H1 (cell line): Measurements from ENCODE around the gene NR2F1-AS1. TPM values are rescaled to one million over a fixed set of nuclear protein-coding genes. Genes with fewer than 3 reads are reported as not detected.

ENCODE experiments used
- BCL11A ChIP-seq, 2 experiments: IDR thresholded peaks; one replicate each; pipeline ENCODE4 v1.6.1; 2011; ENCODE audit warnings: low read depth in 2 of 2, low read length in 2 of 2, mild to moderate bottlenecking in 2 of 2
- CBX8 ChIP-seq: fragments of 300-800, 300-1000 bp; sonication (generic); IDR thresholded peaks from 2 replicates; pipeline ENCODE4 v1.7.1; 2016; ENCODE audit warnings: low read depth, low read length, borderline replicate concordance
- CTBP2 ChIP-seq: IDR thresholded peaks from 2 replicates; pipeline ENCODE4 v1.7.0; 2011; ENCODE audit warnings: borderline replicate concordance, mild to moderate bottlenecking, moderate library complexity, mixed read lengths, low read length; ENCODE audit not compliant: insufficient read depth, insufficient read length
- EGR1 ChIP-seq: IDR thresholded peaks from 2 replicates; pipeline ENCODE4 v1.6.1; 2011; ENCODE audit warnings: low read depth, low read length, borderline replicate concordance
- EP300 ChIP-seq, 2 experiments: IDR thresholded peaks; 1 replicate in 1 of 2; 2 replicates in 1 of 2; pipeline ENCODE4 v1.6.1; 2011 to 2012; ENCODE audit warnings: low read depth in 2 of 2, low read length in 2 of 2, mild to moderate bottlenecking in 2 of 2, borderline replicate concordance in 1 of 2, inconsistent platforms in 1 of 2, moderate library complexity in 1 of 2
- GABPA ChIP-seq: IDR thresholded peaks from 2 replicates; pipeline ENCODE4 v1.6.1; 2011; ENCODE audit warnings: mild to moderate bottlenecking, low read length, moderate library complexity, borderline replicate concordance; ENCODE audit not compliant: insufficient read depth
- KDM1A ChIP-seq: fragments of 200-600, 300-600 bp; sonication (generic); IDR thresholded peaks from 2 replicates; pipeline ENCODE4 v1.7.1; 2016; ENCODE audit warnings: mild to moderate bottlenecking, low read length, borderline replicate concordance
- MAFK ChIP-seq: IDR thresholded peaks from 2 replicates; pipeline ENCODE4 v1.6.1; 2012; ENCODE audit warnings: low read depth, mild to moderate bottlenecking, improper control_type of control experiment, low read length
- PHF8 ChIP-seq: fragments of 200-600 bp; sonication (generic); conservative IDR thresholded peaks from 2 replicates; pipeline ENCODE4 v1.7.1; 2012; ENCODE audit warnings: low read depth, mild to moderate bottlenecking, inconsistent platforms, low read length, moderate library complexity
- POLR2A ChIP-seq, 2 experiments: IDR thresholded peaks; 1 replicate in 1 of 2; 2 replicates in 1 of 2; pipeline ENCODE4 v1.6.1; 2011; ENCODE audit warnings: low read depth in 2 of 2, low read length in 2 of 2, mild to moderate bottlenecking in 2 of 2; ENCODE audit errors: control extremely low read depth in 1 of 2
- RBBP5 ChIP-seq: IDR thresholded peaks from 2 replicates; pipeline ENCODE4 v1.7.1; 2012; ENCODE audit warnings: low read depth, mild to moderate bottlenecking, inconsistent platforms, low read length, moderate library complexity, borderline replicate concordance
- RFX5 ChIP-seq: IDR thresholded peaks from 2 replicates; pipeline ENCODE4 v1.6.1; 2011; ENCODE audit warnings: low read depth, low read length, improper control_type of control experiment, borderline replicate concordance
- SIN3A ChIP-seq, 2 experiments: IDR thresholded peaks in 1 of 2; conservative IDR thresholded peaks in 1 of 2; 2 replicates each; pipeline ENCODE4 v1.6.1; 2011 to 2012; ENCODE audit warnings: low read length in 2 of 2, improper control_type of control experiment in 1 of 2, low read depth in 1 of 2, mild to moderate bottlenecking in 1 of 2
- SIX5 ChIP-seq: IDR thresholded peaks from 2 replicates; pipeline ENCODE4 v1.6.1; 2011; ENCODE audit warnings: mild to moderate bottlenecking, low read depth, low read length
- SP2 ChIP-seq: IDR thresholded peaks from 2 replicates; pipeline ENCODE4 v1.6.1; 2012; ENCODE audit warnings: mild to moderate bottlenecking, low read length, inconsistent platforms
- SP4 ChIP-seq: IDR thresholded peaks from 2 replicates; pipeline ENCODE4 v1.6.1; 2012; ENCODE audit warnings: low read length, inconsistent platforms
- SUZ12 ChIP-seq: fragments of 200-600 bp; sonication (generic); IDR thresholded peaks from 2 replicates; pipeline ENCODE4 v1.6.1; 2012; ENCODE audit warnings: mild to moderate bottlenecking, inconsistent platforms, low read length, moderate library complexity, mixed read lengths
- TBP ChIP-seq: IDR thresholded peaks from 2 replicates; pipeline ENCODE4 v1.6.1; 2011; ENCODE audit warnings: low read depth, low read length, improper control_type of control experiment
- TEAD4 ChIP-seq: IDR thresholded peaks from 2 replicates; pipeline ENCODE4 v1.6.1; 2012; ENCODE audit warnings: low read depth, low read length, inconsistent platforms, mixed read lengths
- polyA plus RNA-seq, 7 experiments: library from polyadenylated mRNA; depleted of rRNA in 3 of 7; stranded (reverse) in 5 of 7; unstranded in 2 of 7; fragments of >200 nt in 5 of 7; fragments of 200-250 nt in 2 of 7; gene quantifications; 1 replicate in 5 of 7; 2 replicates in 1 of 7; 4 replicates in 1 of 7; pipeline versions ENCODE4 v1.2.1 to v1.2.3, GENCODE V29; 2011 to 2013; ENCODE audit warnings: missing spikeins in 2 of 7, mixed read lengths in 2 of 7
- total RNA-seq: library from RNA; stranded (reverse); fragmentation: NEBNext Ultra II Directional; extraction: Animal tissue kit (Norgen Biotek cat#: 25700); gene quantifications from 2 replicates; pipeline ENCODE4 v1.2.1, GENCODE V29; 2021
- TF ChIP-seq, protein P1 (sequence below), 3 experiments: IDR thresholded peaks; 1 replicate in 2 of 3; 2 replicates in 1 of 3; pipeline versions ENCODE4 v1.5.1 to v1.6.1; 2011; ENCODE audit warnings: low read length in 3 of 3, mild to moderate bottlenecking in 3 of 3, inconsistent platforms in 2 of 3, low read depth in 1 of 3, moderate library complexity in 1 of 3; ENCODE audit not compliant: insufficient read depth in 1 of 3; ENCODE audit errors: control extremely low read depth in 1 of 3
- TF ChIP-seq, protein P2 (sequence below): IDR thresholded peaks from 2 replicates; pipeline ENCODE4 v1.6.1; 2012; ENCODE audit warnings: inconsistent platforms

The NR2F1-AS1 gene
- total and polyA plus RNA-seq, 2 of the 8 experiments (the other 6 are each of a cell fraction or from before 2014, with no cell fraction given): 1.6 to 5.6 TPM

DNA sequence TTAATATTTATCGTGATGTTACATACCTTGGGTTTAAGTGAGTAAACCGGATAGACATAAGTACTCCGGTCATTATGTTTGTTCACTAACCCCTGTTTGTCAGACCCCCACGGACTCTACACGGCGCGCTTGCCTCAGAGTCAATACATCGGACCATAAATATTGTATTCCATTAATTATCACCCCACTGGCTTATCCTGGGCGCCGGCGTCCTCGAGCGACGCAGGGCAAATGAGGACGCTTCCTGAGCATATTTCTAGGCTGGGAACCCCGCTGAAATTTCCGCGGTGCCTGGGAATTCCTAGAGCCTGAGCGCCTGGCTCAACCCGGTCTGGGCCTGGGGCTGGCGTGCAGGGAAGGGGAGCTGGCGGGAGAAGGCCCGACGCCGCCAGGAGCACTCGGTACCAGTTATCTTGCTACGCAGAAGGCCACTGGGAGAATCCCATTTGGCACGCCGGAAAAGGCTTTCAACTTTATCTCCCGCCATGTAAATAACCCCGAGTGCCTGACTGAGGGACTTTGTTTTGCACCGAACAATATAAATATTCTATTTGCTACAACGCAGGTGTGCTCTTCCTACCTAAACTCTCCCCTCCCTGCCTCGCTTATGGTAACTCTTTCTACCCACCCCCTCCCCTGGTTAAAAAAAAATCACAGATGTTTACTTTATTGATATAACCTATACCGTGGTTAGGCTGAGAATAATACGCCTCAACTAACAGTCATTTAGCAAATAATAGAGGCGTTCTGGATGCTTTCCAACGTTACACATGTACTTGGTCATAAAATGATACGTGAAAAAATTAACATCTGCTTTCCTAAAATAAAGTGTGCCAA, 21.4 kb upstream of the NR2F1-AS1 start (continued):
- TF ChIP-seq, protein P1, sequence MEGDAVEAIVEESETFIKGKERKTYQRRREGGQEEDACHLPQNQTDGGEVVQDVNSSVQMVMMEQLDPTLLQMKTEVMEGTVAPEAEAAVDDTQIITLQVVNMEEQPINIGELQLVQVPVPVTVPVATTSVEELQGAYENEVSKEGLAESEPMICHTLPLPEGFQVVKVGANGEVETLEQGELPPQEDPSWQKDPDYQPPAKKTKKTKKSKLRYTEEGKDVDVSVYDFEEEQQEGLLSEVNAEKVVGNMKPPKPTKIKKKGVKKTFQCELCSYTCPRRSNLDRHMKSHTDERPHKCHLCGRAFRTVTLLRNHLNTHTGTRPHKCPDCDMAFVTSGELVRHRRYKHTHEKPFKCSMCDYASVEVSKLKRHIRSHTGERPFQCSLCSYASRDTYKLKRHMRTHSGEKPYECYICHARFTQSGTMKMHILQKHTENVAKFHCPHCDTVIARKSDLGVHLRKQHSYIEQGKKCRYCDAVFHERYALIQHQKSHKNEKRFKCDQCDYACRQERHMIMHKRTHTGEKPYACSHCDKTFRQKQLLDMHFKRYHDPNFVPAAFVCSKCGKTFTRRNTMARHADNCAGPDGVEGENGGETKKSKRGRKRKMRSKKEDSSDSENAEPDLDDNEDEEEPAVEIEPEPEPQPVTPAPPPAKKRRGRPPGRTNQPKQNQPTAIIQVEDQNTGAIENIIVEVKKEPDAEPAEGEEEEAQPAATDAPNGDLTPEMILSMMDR (IDR thresholded peaks at IDR 0.05; ENCODE audit: control extremely low read depth in 1 of 3, insufficient read depth in 1 of 3, low read depth in 1 of 3, low read length in 3 of 3): no peak
- TF ChIP-seq RBBP5 (no peak), EGR1 (peak; percentile 55; the same call in 1 of the 2 replicates), TEAD4 (0 out of 2 replicates have a peak, but pooled peaks have one; percentile 26), SUZ12 (peak; percentile 91), CBX8 (0 out of 2 replicates have a peak, but pooled peaks have one; percentile 29), KDM1A (no peak), PHF8 (no peak), RFX5 (no peak), CTBP2 (peak; percentile 91), GABPA (no peak), SIN3A (conservative IDR thresholded peaks at IDR 0.05 in 1 of 2, IDR thresholded peaks at IDR 0.05 in 1 of 2; ENCODE audit: low read depth in 1 of 2, low read length in 2 of 2) (0 out of 4 replicates have a peak, but pooled peaks of 1 of the 2 experiments have one; percentile 32), SIX5 (no peak), EP300 (IDR thresholded peaks at IDR 0.05; ENCODE audit: borderline replicate concordance in 1 of 2, low read depth in 2 of 2, low read length in 2 of 2) (no peak), BCL11A (IDR thresholded peaks at IDR 0.05; ENCODE audit: low read depth in 2 of 2, low read length in 2 of 2) (no peak), SP2 (no peak), POLR2A (IDR thresholded peaks at IDR 0.05; ENCODE audit: control extremely low read depth in 1 of 2, low read depth in 2 of 2, low read length in 2 of 2) (no peak), MAFK (no peak), SP4 (no peak), TBP (no peak)
- TF ChIP-seq, protein P2, sequence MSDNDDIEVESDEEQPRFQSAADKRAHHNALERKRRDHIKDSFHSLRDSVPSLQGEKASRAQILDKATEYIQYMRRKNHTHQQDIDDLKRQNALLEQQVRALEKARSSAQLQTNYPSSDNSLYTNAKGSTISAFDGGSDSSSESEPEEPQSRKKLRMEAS: 0 out of 2 replicates have a peak, but pooled peaks have one; percentile 12
